H1 (cell line): ENCODE data around the gene EFEMP2. TPM values are rescaled to one million over a fixed set of nuclear protein-coding genes. Genes with fewer than 3 reads are reported as not detected.

Experiments
- CHD7 ChIP-seq: fragments of 300-600 bp; sonication (generic); IDR thresholded peaks from 2 replicates; pipeline ENCODE4 v1.7.1; 2012; ENCODE audit warnings: low read length, moderate library complexity, mild to moderate bottlenecking, inconsistent platforms; ENCODE audit not compliant: insufficient replicate concordance
- GABPA ChIP-seq: IDR thresholded peaks from 2 replicates; pipeline ENCODE4 v1.6.1; 2011; ENCODE audit warnings: mild to moderate bottlenecking, low read length, moderate library complexity, borderline replicate concordance; ENCODE audit not compliant: insufficient read depth
- PHF8 ChIP-seq: fragments of 200-600 bp; sonication (generic); conservative IDR thresholded peaks from 2 replicates; pipeline ENCODE4 v1.7.1; 2012; ENCODE audit warnings: low read depth, mild to moderate bottlenecking, inconsistent platforms, low read length, moderate library complexity
- SIN3A ChIP-seq, 2 experiments: IDR thresholded peaks in 1 of 2; conservative IDR thresholded peaks in 1 of 2; 2 replicates each; pipeline ENCODE4 v1.6.1; 2011 to 2012; ENCODE audit warnings: low read length in 2 of 2, improper control_type of control experiment in 1 of 2, low read depth in 1 of 2, mild to moderate bottlenecking in 1 of 2
- polyA plus RNA-seq, 7 experiments: library from polyadenylated mRNA; depleted of rRNA in 3 of 7; stranded (reverse) in 5 of 7; unstranded in 2 of 7; fragments of >200 nt in 5 of 7; fragments of 200-250 nt in 2 of 7; gene quantifications; 1 replicate in 5 of 7; 2 replicates in 1 of 7; 4 replicates in 1 of 7; pipeline versions ENCODE4 v1.2.1 to v1.2.3, GENCODE V29; 2011 to 2013; ENCODE audit warnings: missing spikeins in 2 of 7, mixed read lengths in 2 of 7
- total RNA-seq: library from RNA; stranded (reverse); fragmentation: NEBNext Ultra II Directional; extraction: Animal tissue kit (Norgen Biotek cat#: 25700); gene quantifications from 2 replicates; pipeline ENCODE4 v1.2.1, GENCODE V29; 2021

EFEMP2 gene
- total and polyA plus RNA-seq, 2 of the 8 experiments (the other 6 are each of a cell fraction or from before 2014, with no cell fraction given), result 8.8 to 17.2 TPM

DNA sequence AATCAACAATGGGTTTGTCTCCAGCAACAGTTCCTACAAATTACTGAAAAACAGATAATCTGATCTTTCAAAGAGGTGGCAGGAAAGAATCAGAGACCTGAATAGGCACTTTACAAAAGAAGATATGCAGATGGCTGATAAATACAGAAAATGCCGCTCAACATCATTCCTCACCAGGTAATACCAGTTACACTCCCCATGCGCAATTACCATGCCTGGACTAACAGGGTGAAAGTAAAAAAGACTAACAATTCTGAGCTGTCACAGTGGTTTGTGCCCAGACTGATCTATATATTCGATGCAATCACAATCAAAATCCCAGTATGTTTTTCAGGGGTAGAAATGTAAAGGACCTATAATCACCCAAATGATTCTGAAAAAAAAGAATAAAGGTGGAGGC, 28.8 kb downstream of the EFEMP2 start (continued):
- no peak for TF ChIP-seq CHD7
- TF ChIP-seq SIN3A (conservative IDR thresholded peaks at IDR 0.05 in 1 of 2, IDR thresholded peaks at IDR 0.05 in 1 of 2; ENCODE audit: low read depth in 1 of 2, low read length in 2 of 2), result no peak
- no peak for TF ChIP-seq GABPA
- TF ChIP-seq PHF8, result no peak
- TF ChIP-seq, all 59 proteins: peak for 0
